ENCODE results near the gene PRAMEF10.
"Not testable (repeated sequence)": the region's sequence is repeated elsewhere in the genome, so short reads cannot be mapped to it uniquely, and the experiment has no call there.

The PRAMEF10 gene

GRCh38 chr1:12898170-12898569, at the start of gene PRAMEF10:
TSS of gene PRAMEF10 (minus strand) at chr1:12898270. CDS start at chr1:12895847, 2,423 bp downstream.
- not testable (repeated sequence) for DNase-seq (ENCODE audit: low read depth, low spot score)

- not testable (repeated sequence) for DNase-seq (ENCODE audit: low read depth, low spot score)
These were observed 49.4 kb upstream of the PRAMEF10 start, which contains the start of gene PRAMEF6 for GRCh38 chr1:12947480-12947879. TSS of gene PRAMEF6 (minus strand) at chr1:12947580. CDS start at chr1:12942518, 5,062 bp downstream.

GRCh38 chr1:12924368-12924767, 26.3 kb upstream of the PRAMEF10 start:
- peak; percentile 2 for DNase-seq (ENCODE audit: low read depth, low spot score)

- DNase-seq (ENCODE audit: low read depth, low spot score) = not testable (repeated sequence)
These were observed 23.7 kb upstream of the PRAMEF10 start for GRCh38 chr1:12921749-12922148.

- not testable (repeated sequence) for DNase-seq (ENCODE audit: low read depth, low spot score)
These were observed 18.2 kb upstream of the PRAMEF10 start, which contains the start of gene PRAMEF7 for GRCh38 chr1:12916310-12916709. TSS of gene PRAMEF7 (plus strand) at chr1:12916610. CDS start at chr1:12917693, 1,083 bp downstream.

GRCh38 chr1:12903793-12904572, 5.9 kb upstream of the PRAMEF10 start:
- not testable (repeated sequence) for DNase-seq (ENCODE audit: low read depth, low spot score)

- DNase-seq (ENCODE audit: low read depth, low spot score) = not testable (repeated sequence)
These were observed 1.1 kb upstream of the PRAMEF10 start for GRCh38 chr1:12899186-12899585.

- not testable (repeated sequence) for DNase-seq (ENCODE audit: low read depth, low spot score)
These were observed 12.0 kb downstream of the PRAMEF10 start, which contains the start of gene PRAMEF4 for GRCh38 chr1:12886101-12886500. TSS of gene PRAMEF4 (minus strand) at chr1:12886201. CDS start at chr1:12883394, 2,807 bp downstream.

GRCh38 chr1:12878453-12878852, 19.6 kb downstream of the PRAMEF10 start:
- DNase-seq (ENCODE audit: low read depth, low spot score) = not testable (repeated sequence)

GRCh38 chr1:12863131-12863880, 34.8 kb downstream of the PRAMEF10 start:
- not testable (repeated sequence) for DNase-seq (ENCODE audit: low read depth, low spot score)

- DNase-seq (ENCODE audit: low read depth, low spot score) = not testable (repeated sequence)
These were observed 41.3 kb downstream of the PRAMEF10 start, which contains the start of gene PRAMEF2 for GRCh38 chr1:12856786-12857185. TSS of gene PRAMEF2 (plus strand) at chr1:12857086. CDS start at chr1:12859010, 1,924 bp downstream.

- DNase-seq (ENCODE audit: low read depth, low spot score) = peak; percentile 1
These were observed 46.3 kb downstream of the PRAMEF10 start for GRCh38 chr1:12851779-12852178.

GRCh38 chr1:12848620-12849019, 49.5 kb downstream of the PRAMEF10 start, which contains the start of gene HNRNPCL1:
TSS of gene HNRNPCL1 (minus strand) at chr1:12848720. CDS start at chr1:12848289, 431 bp downstream.
- DNase-seq (ENCODE audit: low read depth, low spot score) = not testable (repeated sequence)

Measured in ELF-1 (cell line).